Astrocyte (in vitro differentiated cells and primary cell): ENCODE data around the gene NRF1. TPM values are rescaled to one million over a fixed set of nuclear protein-coding genes. Genes with fewer than 3 reads are reported as not detected.

Experiments used
- DNase-seq: peaks from one replicate; pipeline ENCODE4 v3.0.0-alpha.2; 2010; ENCODE audit warnings: low read depth
- FAIRE-seq: peaks from 2 replicates; lab custom pipeline; 2011; peaks lifted over from hg19 to GRCh38; lab: Jason Lieb, UNC
- H2AFZ ChIP-seq: 2 replicates; pipeline ENCODE4 v1.6.0; 2012; ENCODE audit warnings: low read depth, low read length, inconsistent platforms
- H3K27ac ChIP-seq: 2 replicates; pipeline ENCODE4 v1.5.1; 2011; ENCODE audit warnings: low read depth, low read length, inconsistent platforms
- H3K27me3 ChIP-seq: 2 replicates; pipeline ENCODE4 v1.6.0; 2011; ENCODE audit warnings: low read length, inconsistent platforms; ENCODE audit not compliant: insufficient read depth
- H3K36me3 ChIP-seq: 2 replicates; pipeline ENCODE4 v1.5.1; 2011; ENCODE audit warnings: low read length, inconsistent platforms; ENCODE audit not compliant: insufficient read depth
- H3K4me1 ChIP-seq: 2 replicates; pipeline ENCODE4 v1.5.1; 2011; ENCODE audit warnings: low read length, inconsistent platforms; ENCODE audit not compliant: insufficient read depth
- H3K4me2 ChIP-seq: 2 replicates; pipeline ENCODE4 v1.6.0; 2012; ENCODE audit warnings: low read length, inconsistent platforms
- H3K4me3 ChIP-seq: 2 replicates; pipeline ENCODE4 v1.5.1; 2011; ENCODE audit warnings: low read depth, mild to moderate bottlenecking, low read length, inconsistent platforms; ENCODE audit not compliant: insufficient read depth
- H3K79me2 ChIP-seq: 2 replicates; pipeline ENCODE4 v1.6.0; 2012; ENCODE audit warnings: mild to moderate bottlenecking, low read length, inconsistent platforms; ENCODE audit not compliant: insufficient read depth
- H3K9ac ChIP-seq: 2 replicates; pipeline ENCODE4 v1.6.0; 2012; ENCODE audit warnings: mild to moderate bottlenecking, low read length, inconsistent platforms
- H3K9me3 ChIP-seq: 2 replicates; pipeline ENCODE4 v1.5.1; 2012; ENCODE audit warnings: low read depth, mild to moderate bottlenecking, low read length, inconsistent platforms; ENCODE audit not compliant: insufficient read depth
- H4K20me1 ChIP-seq: 2 replicates; pipeline ENCODE4 v1.6.0; 2012; ENCODE audit warnings: low read length, inconsistent platforms; ENCODE audit not compliant: insufficient read depth
- H3K27ac Mint-ChIP-seq: one replicate; pipeline ENCODE4 v1.8.0; 2021; ENCODE audit warnings: mild to moderate bottlenecking, mixed read lengths; ENCODE audit not compliant: unreplicated experiment
- H3K27me3 Mint-ChIP-seq: one replicate; pipeline ENCODE4 v1.8.0; 2021; ENCODE audit warnings: low read depth, mixed read lengths; ENCODE audit not compliant: unreplicated experiment
- H3K36me3 Mint-ChIP-seq: one replicate; pipeline ENCODE4 v1.8.0; 2021; ENCODE audit warnings: low read depth, mixed read lengths; ENCODE audit not compliant: unreplicated experiment
- H3K4me1 Mint-ChIP-seq: one replicate; pipeline ENCODE4 v1.8.0; 2021; ENCODE audit warnings: low read depth, mixed read lengths; ENCODE audit not compliant: unreplicated experiment
- H3K4me3 Mint-ChIP-seq: one replicate; pipeline ENCODE4 v1.8.0; 2021; ENCODE audit warnings: mild to moderate bottlenecking, moderate library complexity, mixed read lengths; ENCODE audit not compliant: unreplicated experiment
- H3K9me3 Mint-ChIP-seq: one replicate; pipeline ENCODE4 v1.8.0; 2021; ENCODE audit warnings: mild to moderate bottlenecking, mixed read lengths; ENCODE audit not compliant: unreplicated experiment
- CTCF ChIP-seq: IDR thresholded peaks from 2 replicates; pipeline ENCODE4 v1.5.1; 2011; ENCODE audit warnings: low read depth, mild to moderate bottlenecking, inconsistent platforms, low read length, moderate library complexity; ENCODE audit not compliant: insufficient read depth
- EZH2 ChIP-seq: IDR thresholded peaks from 2 replicates; pipeline ENCODE4 v1.6.1; 2012; ENCODE audit warnings: mild to moderate bottlenecking, low read length, inconsistent platforms; ENCODE audit not compliant: insufficient read depth
- total RNA-seq: library from RNA; stranded (reverse); gene quantifications from 2 replicates; pipeline ENCODE4 v1.2.1, GENCODE V29; 2021

Gene NRF1
- total RNA-seq, 1 donor from 2014 or later: 12.7 TPM

GRCh38 chr7:129784783-129785684 is 173.5 kb downstream of the NRF1 start:
- no peak for FAIRE-seq
- peaks cover 3% of the 10 kb centered on the region for H3K4me1 Mint-ChIP-seq
- Histone ChIP-seq H4K20me1 (peaks cover 17% of the 10 kb centered on the region), H3K4me2 (peak overlapping the region; percentile 31), H3K27ac (no peak overlapping the region), H3K9ac (no peak overlapping the region), H3K27me3 (peaks cover 70% of the 10 kb centered on the region), H3K9me3 (peaks cover 2% of the 10 kb centered on the region), H3K4me1 (peaks cover 7% of the 10 kb centered on the region), H3K4me3 (no peak overlapping the region), H2AFZ (no peak overlapping the region), H3K79me2 (no peaks in the 10 kb centered on the region), H3K36me3 (no peaks in the 10 kb centered on the region)
- DNase-seq: no peak
- H3K36me3 Mint-ChIP-seq: peaks cover 3% of the 10 kb centered on the region
- TF ChIP-seq EZH2: peak; percentile 51
- no peak for TF ChIP-seq CTCF
- no peak overlapping the region for H3K4me3 Mint-ChIP-seq
- H3K9me3 Mint-ChIP-seq: peaks cover 19% of the 10 kb centered on the region
- peaks cover 64% of the 10 kb centered on the region for H3K27me3 Mint-ChIP-seq
- H3K27ac Mint-ChIP-seq: no peak overlapping the region

- Histone ChIP-seq H3K9me3 (no peaks in the 10 kb centered on the region), H4K20me1 (peaks cover 17% of the 10 kb centered on the region), H3K79me2 (no peaks in the 10 kb centered on the region), H2AFZ (no peak overlapping the region), H3K4me2 (peak overlapping the region; percentile 31), H3K27ac (no peak overlapping the region), H3K36me3 (no peaks in the 10 kb centered on the region), H3K27me3 (peaks cover 64% of the 10 kb centered on the region), H3K4me3 (no peak overlapping the region), H3K9ac (no peak overlapping the region), H3K4me1 (peaks cover 7% of the 10 kb centered on the region)
- H3K9me3 Mint-ChIP-seq: peaks cover 19% of the 10 kb centered on the region
- TF ChIP-seq EZH2: peak; percentile 95
- TF ChIP-seq CTCF: no peak
- no peak overlapping the region for H3K27ac Mint-ChIP-seq
- FAIRE-seq (no peak), DNase-seq (no peak)
- H3K27me3 Mint-ChIP-seq: peaks cover 66% of the 10 kb centered on the region
- no peak overlapping the region for H3K4me3 Mint-ChIP-seq
- H3K4me1 Mint-ChIP-seq: peaks cover 3% of the 10 kb centered on the region
- peaks cover 3% of the 10 kb centered on the region for H3K36me3 Mint-ChIP-seq
Observed at GRCh38 chr7:129785685-129786514, 174.4 kb downstream of the NRF1 start.
